Sciatic nerve (tissue), 2 donors: ENCODE measurements around the gene TRA2B. TPM values are rescaled to one million over a fixed set of nuclear protein-coding genes. Genes with fewer than 3 reads are reported as not detected.
"Not testable (repeated sequence)": the region's sequence is repeated elsewhere in the genome, so short reads cannot be mapped to it uniquely, and the experiment has no call there.

Experiments
- ATAC-seq: fragments of 200-7000 bp; cut with Tn5 transposase; one replicate; pipeline ENCODE4 v1.9.1; 2020; ENCODE audit warnings: mild to moderate bottlenecking, moderate library complexity
- DNase-seq: peaks from one replicate; pipeline ENCODE4 v3.0.0-alpha.2; 2020; ENCODE audit warnings: low spot score
- intact Hi-C: fragments of 100-400 bp; cut with DNase I; formaldehyde crosslinking; loops from one replicate; pipeline ENCODE4 v1.14.2; 2022
- total RNA-seq: library from RNA; stranded (reverse); fragmentation: NEBNext Ultra II Directional; extraction: Animal tissue kit (Norgen Biotek cat#: 25700); gene quantifications from one replicate; pipeline ENCODE4 v1.2.1, GENCODE V29; 2021
- donor health status: DM: no; HTN: no; CAD: no.
- donor health status: DM: no; HTN: no; CAD: no.

TRA2B gene
- total RNA-seq, 1 donor from 2014 or later, result 104 TPM

DNA sequence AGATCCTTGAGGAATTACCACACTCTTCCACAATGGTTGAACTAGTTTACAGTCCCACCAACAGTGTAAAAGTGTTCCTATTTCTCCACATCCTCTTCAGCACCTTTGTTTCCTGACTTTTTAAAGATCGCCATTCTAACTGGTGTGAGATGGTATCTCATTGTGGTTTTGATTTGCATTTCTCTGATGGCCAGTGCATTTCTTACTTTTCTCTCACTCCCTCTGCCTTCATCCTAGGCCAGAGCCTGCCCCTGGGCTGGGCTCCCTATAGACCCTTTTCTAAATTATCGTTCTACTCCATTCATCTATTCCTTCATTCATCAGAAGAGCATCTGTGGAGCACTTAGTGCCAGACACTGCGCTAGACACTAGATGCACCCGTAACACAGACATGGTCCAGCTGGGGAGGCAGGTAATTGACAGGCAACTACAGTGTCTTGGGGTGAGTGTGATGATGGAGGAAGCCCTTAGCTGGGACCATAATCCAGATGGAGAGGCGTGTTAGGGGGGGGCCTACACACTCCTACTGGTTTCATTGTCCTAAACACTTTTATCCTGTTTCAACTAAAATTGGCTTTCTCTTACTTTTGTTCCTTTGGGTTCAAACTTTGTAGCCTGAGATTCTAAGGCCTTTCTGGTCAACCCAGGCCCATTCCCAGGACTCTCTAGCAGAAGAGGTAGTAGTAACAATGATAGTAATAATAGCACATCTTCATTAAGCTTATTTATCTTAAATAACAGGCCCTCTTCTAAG is 27.3 kb downstream of the TRA2B start:
- intact Hi-C loops, DNase-seq, ATAC-seq: not testable (repeated sequence)

DNA sequence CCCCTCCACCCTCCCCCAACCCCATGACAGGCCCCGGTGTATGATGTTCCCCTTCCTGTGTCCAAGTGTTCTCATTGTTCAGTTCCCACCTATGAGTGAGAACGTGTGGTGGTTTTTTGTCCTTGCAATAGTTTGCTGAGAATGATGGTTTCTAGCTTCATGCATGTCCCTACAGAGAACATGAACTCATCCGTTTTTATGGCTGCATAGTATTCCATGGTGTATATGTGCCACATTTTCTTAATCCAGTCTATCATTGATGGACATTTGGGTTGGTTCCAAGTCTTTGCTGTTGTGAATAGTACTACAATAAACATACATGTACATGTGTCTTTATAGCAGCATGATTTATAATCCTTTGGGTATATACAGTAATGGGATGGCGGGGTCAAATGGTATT is 27.9 kb downstream of the TRA2B start:
- ATAC-seq, intact Hi-C loops: not testable (repeated sequence)

DNA sequence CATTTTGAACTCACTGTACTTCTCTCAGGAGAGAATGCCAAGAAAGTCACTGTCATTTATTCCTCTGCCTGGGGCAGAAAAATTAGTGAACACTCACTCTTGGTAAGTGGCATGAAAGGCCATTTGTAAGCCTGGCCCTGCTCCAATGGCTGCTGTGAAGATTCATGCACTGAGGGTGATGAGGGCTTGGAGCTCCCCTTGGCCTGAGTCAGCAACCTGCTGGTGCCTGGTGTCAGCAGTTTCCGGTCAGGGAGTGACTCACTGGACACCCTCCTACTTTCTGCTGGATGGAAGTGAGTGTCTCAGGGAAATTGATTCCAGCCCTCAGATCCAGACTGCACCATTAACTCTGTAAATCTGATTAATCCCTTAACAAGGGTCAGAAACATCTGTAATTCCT is 37.6 kb downstream of the TRA2B start:
- ATAC-seq (no peak), DNase-seq (no peak)
- intact Hi-C loops, result no loop called here

More for the DNA sequence above, 27.9 kb downstream of the TRA2B start:
- DNase-seq, result not testable (repeated sequence)

DNA sequence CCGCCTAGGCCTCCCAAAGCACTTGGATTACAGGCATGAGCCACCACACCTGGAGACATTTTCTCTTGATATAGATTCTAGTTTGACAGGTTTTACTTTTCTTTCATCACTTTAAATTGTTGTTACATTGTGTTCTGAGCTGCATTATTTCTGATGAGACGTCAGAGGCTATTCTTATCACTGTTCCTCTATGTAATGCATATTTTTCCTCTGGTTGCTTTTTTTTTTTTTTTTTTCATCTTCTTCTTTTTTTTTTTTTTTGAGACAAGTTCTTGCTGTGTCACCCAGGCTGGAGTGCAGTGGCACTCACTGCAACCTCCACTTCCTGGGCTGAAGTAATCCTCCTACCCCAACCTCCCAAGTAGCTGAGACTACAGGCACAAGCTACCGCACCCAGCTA is 41.2 kb downstream of the TRA2B start:
- intact Hi-C loops, result no loop called here
- DNase-seq, result no peak

DNA sequence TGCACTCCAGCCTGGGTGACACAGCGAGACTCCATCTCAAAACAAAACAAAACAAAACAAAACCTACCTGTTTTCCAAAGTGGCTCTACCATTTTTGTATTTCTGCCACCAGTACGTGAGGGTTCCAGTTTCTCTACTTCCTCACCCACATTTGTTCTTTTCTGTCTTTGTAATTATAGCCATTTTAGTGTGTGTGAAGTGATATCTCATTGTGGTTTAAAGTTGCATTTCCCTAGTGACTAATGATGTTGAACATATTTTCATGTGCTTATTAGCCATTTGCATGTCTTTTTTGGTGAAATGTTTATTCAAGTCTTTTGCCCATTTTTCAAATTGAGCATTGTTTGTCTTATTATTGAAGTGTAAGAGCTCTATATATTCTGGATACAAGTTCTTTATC is 50.7 kb downstream of the TRA2B start:
- ATAC-seq (no peak), DNase-seq (no peak)
- intact Hi-C loops, result no loop called here

More for the DNA sequence above, 41.2 kb downstream of the TRA2B start:
- ATAC-seq, result no peak

DNA sequence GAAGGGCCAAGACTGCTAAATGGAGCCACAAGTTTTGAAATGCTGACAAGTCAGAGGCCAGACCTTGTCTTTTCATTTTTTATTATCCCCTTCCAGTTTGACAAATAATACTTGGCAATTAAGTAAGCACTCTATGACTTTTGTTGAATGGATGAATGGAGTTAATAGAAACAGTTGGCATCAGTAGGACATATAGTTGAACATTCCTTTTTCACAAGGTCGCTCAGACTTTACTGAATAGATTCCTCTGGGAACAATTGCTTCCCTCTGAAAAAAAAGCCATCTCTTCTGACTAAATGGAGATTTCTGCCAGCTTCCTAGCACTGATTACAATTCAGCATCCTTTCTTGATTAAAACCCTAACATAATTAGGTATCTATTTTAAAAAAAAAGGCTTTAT is 53.2 kb downstream of the TRA2B start:
- DNase-seq, result no peak
- intact Hi-C loops, result no loop called here
- ATAC-seq, result no peak

DNA sequence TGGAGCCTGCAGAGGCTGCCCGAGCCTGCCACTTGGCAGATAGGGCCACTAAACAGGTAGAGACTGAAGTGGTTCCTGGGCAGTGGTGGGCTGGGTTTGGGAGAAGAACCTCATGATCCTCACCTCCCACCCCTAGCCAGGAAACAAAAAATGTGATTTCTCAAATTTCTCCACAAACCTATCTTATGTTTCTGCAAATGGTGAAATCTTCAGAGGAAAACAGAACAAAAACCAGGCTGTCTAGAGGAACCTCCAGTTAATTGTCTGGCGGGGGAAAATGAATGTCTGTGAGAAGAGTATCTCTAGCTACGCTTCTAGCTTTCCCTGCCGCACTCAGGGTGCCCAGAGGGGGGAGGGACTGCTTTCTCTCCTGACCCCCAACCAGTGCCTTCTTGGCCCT is 55.9 kb downstream of the TRA2B start:
- ATAC-seq, result no peak
- intact Hi-C loops, result no loop called here
- no peak for DNase-seq

DNA sequence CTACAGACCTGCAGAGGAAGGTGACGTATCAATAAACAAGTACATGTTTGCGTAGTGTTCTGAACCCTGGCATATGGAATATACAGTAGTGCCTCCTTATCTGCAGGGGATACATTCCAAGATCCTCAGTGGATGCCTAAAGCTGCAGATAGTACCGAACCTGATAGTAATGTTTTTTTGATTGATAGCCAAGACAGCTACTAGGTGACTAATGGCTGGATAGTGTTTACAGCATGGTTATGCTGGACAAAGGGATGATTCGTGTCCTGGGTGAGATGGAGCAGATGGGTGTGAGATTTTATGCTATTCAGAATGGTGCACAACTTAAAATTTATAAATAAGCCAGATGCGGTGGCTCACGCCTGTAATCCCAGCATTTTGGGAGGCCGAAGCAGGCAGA is 57.2 kb downstream of the TRA2B start:
- DNase-seq, result no peak
- intact Hi-C loops, result no loop called here

DNA sequence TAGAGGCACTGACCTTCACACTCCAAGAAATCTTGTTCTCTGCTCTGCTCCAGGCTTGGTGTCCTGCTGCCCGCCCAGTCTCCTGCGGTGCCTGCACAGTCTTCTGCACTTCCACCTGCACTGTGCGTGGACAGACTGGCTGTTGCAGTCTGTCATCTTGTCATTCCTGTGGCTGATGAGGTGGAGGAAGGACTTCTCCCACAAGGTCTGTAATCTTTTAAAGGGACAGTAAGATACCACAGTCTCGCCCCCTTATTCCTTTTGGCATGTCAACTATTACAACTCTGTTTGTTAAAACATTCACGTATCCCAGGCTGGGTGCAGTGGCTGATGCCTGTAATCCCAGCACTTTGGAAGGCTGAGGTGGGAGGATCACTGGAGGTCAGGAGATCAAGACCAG is 58.9 kb downstream of the TRA2B start:
- DNase-seq (no peak), ATAC-seq (no peak)
- intact Hi-C loops, result no loop called here

More for the DNA sequence above, 57.2 kb downstream of the TRA2B start:
- ATAC-seq, result no peak

DNA sequence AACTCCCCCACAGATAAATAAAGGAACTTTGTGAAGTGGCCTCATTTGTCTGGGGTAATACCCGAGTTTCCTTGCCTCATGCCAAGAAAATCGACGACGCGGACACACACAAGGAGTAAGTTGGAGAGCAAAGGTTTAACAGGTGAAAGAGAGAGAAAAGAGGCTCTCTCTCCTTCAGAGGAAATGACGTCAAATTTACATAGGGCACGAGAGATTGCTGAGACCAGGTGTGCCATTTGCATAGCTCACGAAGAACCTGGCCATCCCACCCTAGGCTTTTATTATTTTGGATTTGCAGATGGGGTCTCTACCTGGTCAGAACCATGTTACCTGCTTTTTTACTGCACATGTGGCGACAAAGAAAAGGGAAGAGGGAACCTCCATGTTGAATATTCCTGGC is 63.7 kb downstream of the TRA2B start:
- ATAC-seq, result no peak
- intact Hi-C loops, result no loop called here
- DNase-seq, result no peak

DNA sequence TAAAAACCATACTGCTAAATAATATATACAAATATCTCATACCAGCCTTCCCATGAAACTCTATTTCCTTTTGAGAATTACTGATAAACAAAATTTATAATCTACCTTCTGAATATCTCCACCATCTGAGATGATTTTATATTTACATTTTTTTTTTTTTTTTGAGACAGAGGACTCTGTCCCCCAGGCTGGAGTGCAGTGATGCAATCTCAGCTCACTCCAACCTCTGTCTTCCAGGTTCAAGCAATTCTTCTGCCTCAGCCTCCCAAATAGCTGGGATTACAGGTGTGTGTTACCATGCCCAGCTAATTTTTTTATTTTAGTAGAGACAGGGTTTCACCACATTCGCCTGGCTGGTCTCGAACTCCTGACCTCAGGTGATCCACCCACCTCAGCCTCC is 70.2 kb downstream of the TRA2B start:
- DNase-seq (no peak), ATAC-seq (no peak)

DNA sequence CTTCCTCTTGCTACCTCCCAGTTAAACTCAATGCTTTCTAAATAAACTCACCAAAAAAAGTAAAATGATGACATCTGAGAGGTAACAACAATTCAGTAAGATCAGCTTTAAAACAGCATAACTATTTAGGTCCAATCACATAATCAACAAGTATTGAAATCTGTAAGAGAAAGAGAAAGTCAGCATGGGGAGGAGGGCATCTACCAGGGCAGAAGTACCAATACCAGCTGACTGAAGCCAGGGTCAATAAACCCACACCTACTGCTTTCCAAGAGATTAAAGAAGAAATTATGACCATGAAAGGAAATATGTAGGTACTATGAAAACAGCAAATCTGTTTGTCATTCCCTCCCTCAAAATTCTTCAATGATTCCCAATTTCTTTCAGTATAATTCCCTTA is 70.8 kb downstream of the TRA2B start:
- no peak for DNase-seq
- no peak for ATAC-seq
- intact Hi-C loops, result no loop called here

More for the DNA sequence above, 70.2 kb downstream of the TRA2B start:
- intact Hi-C loops, result no loop called here

DNA sequence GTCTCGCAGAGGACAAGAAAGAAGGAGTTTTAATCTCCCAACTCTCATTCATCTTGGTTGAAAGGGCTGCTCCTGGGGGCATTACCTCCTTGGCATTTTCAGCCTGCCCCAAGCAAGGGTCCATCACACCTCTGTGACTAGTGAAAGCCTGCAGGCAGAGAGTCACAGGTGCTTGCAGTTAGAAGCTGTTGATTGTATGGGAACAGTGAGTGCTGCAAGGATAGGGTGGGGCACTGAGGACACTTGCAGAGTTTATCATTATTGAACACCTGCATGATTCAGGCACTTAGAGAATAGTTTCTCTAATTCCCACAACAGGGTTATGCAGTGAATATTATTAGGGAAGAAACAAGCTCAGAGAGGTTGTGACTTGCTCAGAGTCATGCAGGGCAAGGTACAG is 71.3 kb downstream of the TRA2B start:
- no peak for ATAC-seq
- no peak for DNase-seq
- intact Hi-C loops, result no loop called here

Other genes with a start within 250 kb of the TRA2B start
- 52.2 TPM for gene IGF2BP2, start 113.0 kb downstream of the TRA2B start, total RNA-seq
- 56.3 TPM for gene ETV5, start 171.1 kb upstream of the TRA2B start, total RNA-seq